PC-3 (cell line): ENCODE results near the gene MSL1.

Experiments
- EZH2 ChIP-seq: fragments of 300-600 bp; sonication (generic); IDR thresholded peaks from one replicate; pipeline ENCODE4 v1.6.1; 2017; ENCODE audit warnings: antibody characterized with exemption, mild to moderate bottlenecking, low read length; ENCODE audit not compliant: unreplicated experiment
- TF ChIP-seq, protein P1 (sequence below): fragments of 300-600 bp; sonication (generic); conservative IDR thresholded peaks from 2 replicates; pipeline ENCODE4 v1.5.1; 2017; ENCODE audit warnings: antibody characterized with exemption, low read depth, mild to moderate bottlenecking, low read length

DNA sequence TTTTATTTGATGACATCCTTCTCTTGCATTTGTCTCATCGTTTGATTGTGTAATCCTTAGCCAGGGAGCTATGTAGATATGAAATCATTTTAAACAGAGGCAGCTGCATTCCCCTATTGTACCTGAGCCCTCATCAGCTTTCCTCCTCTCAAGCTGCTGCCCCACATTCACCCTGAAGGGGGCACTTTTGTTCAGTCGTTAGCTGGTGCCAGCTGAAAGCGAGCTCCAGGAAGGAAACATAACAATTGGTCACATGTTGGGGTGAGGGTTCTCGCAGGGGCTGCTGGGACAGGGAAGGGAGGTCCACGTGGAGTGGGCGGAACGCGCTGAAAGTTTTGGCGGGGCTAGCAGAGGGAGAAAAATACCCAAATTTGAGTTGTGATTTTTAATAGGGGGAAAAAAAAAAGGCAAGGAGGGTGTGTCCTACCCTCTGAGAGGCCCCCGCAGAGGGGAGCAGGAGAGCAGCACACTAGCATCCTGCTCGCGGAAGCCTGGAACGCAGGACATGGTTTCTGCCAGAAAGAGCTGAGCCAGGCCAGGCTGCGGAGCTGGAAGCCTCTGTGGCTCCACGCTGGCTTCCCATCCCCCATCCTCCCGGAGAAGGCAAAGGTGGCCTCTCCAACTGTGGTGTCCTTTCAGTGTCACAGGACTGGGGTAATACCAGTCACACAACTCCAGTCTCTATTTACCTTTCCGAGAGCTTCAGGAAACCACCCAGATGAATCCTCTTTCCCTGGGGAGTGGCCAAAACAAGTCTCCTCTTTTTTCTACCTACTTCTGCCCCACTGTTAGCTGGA, 8.5 kb upstream of the MSL1 start:
- TF ChIP-seq, protein P1, sequence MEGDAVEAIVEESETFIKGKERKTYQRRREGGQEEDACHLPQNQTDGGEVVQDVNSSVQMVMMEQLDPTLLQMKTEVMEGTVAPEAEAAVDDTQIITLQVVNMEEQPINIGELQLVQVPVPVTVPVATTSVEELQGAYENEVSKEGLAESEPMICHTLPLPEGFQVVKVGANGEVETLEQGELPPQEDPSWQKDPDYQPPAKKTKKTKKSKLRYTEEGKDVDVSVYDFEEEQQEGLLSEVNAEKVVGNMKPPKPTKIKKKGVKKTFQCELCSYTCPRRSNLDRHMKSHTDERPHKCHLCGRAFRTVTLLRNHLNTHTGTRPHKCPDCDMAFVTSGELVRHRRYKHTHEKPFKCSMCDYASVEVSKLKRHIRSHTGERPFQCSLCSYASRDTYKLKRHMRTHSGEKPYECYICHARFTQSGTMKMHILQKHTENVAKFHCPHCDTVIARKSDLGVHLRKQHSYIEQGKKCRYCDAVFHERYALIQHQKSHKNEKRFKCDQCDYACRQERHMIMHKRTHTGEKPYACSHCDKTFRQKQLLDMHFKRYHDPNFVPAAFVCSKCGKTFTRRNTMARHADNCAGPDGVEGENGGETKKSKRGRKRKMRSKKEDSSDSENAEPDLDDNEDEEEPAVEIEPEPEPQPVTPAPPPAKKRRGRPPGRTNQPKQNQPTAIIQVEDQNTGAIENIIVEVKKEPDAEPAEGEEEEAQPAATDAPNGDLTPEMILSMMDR: peak; percentile 84
- no peak for TF ChIP-seq EZH2
